ENCODE data around the gene SCNN1A.

SCNN1A gene

DNA sequence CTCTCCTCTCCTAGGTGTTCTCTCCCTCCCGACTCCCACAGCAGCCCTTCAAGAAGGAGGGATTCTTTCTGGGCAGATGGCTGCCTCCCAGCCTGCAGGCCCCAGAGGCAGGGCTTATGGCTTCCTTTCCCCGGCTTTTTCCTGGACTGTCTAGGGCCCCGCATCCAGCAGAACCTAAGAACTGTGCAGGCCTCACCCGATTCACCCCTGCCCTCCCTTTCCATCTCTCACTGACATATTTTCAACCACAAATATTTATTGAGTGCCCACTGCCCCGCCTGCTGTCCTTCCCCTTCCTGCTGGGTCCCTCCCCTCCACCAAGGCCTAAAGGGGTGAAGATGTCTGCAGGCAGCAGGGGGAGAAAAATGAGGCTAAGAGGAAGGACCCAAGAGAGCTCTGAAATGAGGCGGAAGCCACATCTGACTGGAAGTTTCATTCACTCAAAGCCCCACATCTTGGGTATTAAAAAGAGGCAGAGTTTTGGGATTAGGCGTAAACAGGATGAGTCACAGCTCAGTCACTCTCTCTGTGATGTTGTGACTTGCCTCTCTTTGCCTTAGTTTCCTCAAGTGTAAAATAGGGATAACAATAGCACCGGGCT, 2.9 kb downstream of the SCNN1A start:
- H3K27me3 ChIP-seq (ENCODE audit: insufficient read depth, low read length): no peaks in the 10 kb centered on the region
- no peak overlapping the region for H3K9ac ChIP-seq (ENCODE audit: low read length)
- H3K27ac ChIP-seq (ENCODE audit: low read depth, low read length): peak overlapping the region; percentile 74
- peak overlapping the region; percentile 73 for H2BK120ac ChIP-seq (ENCODE audit: insufficient read depth, low read length, poor library complexity)
- no peaks in the 10 kb centered on the region for H3K36me3 ChIP-seq (ENCODE audit: control insufficient read depth in 1 of 2, insufficient read depth in 2 of 2, low read length in 2 of 2)
- peak overlapping the region; percentile 61 for H2BK12ac ChIP-seq (ENCODE audit: low read length)
- H3K4ac ChIP-seq (ENCODE audit: low read depth, low read length): no peak overlapping the region
- no CpG with 5 or more reads among the region's 8 CpGs for WGBS (ENCODE audit: extremely low coverage, insufficient coverage, insufficient read length)
- H3K23ac ChIP-seq (ENCODE audit: low read length): no peak overlapping the region
- H4K12ac ChIP-seq (ENCODE audit: low read depth, low read length): no peak overlapping the region
- no peak overlapping the region for H3K4me3 ChIP-seq (ENCODE audit: low read depth, low read length)
- H3K79me2 ChIP-seq (ENCODE audit: control insufficient read depth, insufficient read depth, low read length, poor library complexity): peaks cover 3% of the 10 kb centered on the region
- peaks cover 28% of the 10 kb centered on the region for H3K79me1 ChIP-seq (ENCODE audit: low read length)
- peak overlapping the region; percentile 10 for H2AFZ ChIP-seq (ENCODE audit: insufficient read depth, low read length, poor library complexity)
- H2BK5ac ChIP-seq (ENCODE audit: low read depth, low read length, poor library complexity): peak overlapping the region; percentile 32
- H3K18ac ChIP-seq (ENCODE audit: low read length): peak overlapping the region; percentile 64
- H3K4me2 ChIP-seq (ENCODE audit: low read length): peak overlapping the region; percentile 42
- peak overlapping the region; percentile 45 for H4K91ac ChIP-seq (ENCODE audit: low read depth, low read length)
- H4K8ac ChIP-seq (ENCODE audit: low read depth, low read length): peak overlapping the region; percentile 44
- peak overlapping the region; percentile 28 for H2AK5ac ChIP-seq (ENCODE audit: low read length)
- H3K14ac ChIP-seq (ENCODE audit: low read length): peak overlapping the region; percentile 47
- H3K4me1 ChIP-seq (ENCODE audit: control insufficient read depth in 1 of 2, insufficient read depth in 2 of 2, low read length in 2 of 2): peaks cover 47 to 57% of the 10 kb centered on the region in 2 experiments
- H3K9me3 ChIP-seq (ENCODE audit: insufficient read depth, low read depth, low read length): peaks cover 1% of the 10 kb centered on the region
- peak; percentile 56 to 72 for DNase-seq

- no CpG with 5 or more reads among the region's 15 CpGs for WGBS (ENCODE audit: extremely low coverage, insufficient coverage, insufficient read length)
- peak overlapping the region; percentile 29 for H3K14ac ChIP-seq (ENCODE audit: low read length)
- H4K12ac ChIP-seq (ENCODE audit: low read depth, low read length): no peak overlapping the region
- peaks cover 3% of the 10 kb centered on the region for H3K79me2 ChIP-seq (ENCODE audit: control insufficient read depth, insufficient read depth, low read length, poor library complexity)
- H3K23ac ChIP-seq (ENCODE audit: low read length): no peak overlapping the region
- H3K18ac ChIP-seq (ENCODE audit: low read length): peak overlapping the region; percentile 42
- H2AK5ac ChIP-seq (ENCODE audit: low read length): peak overlapping the region; percentile 11
- H3K27ac ChIP-seq (ENCODE audit: low read depth, low read length): peak overlapping the region; percentile 9
- peak overlapping the region; percentile 50 for H3K4me2 ChIP-seq (ENCODE audit: low read length)
- peaks cover 43 to 46% of the 10 kb centered on the region in 2 experiments for H3K4me1 ChIP-seq (ENCODE audit: control insufficient read depth in 1 of 2, insufficient read depth in 2 of 2, low read length in 2 of 2)
- no peak overlapping the region for H3K4ac ChIP-seq (ENCODE audit: low read depth, low read length)
- H3K27me3 ChIP-seq (ENCODE audit: insufficient read depth, low read length): no peaks in the 10 kb centered on the region
- peak overlapping the region; percentile 37 for H4K91ac ChIP-seq (ENCODE audit: low read depth, low read length)
- DNase-seq: peak; percentile 72 to 81
- H3K36me3 ChIP-seq (ENCODE audit: control insufficient read depth in 1 of 2, insufficient read depth in 2 of 2, low read length in 2 of 2): no peaks in the 10 kb centered on the region
- no peak overlapping the region for H3K9ac ChIP-seq (ENCODE audit: low read length)
- H3K9me3 ChIP-seq (ENCODE audit: insufficient read depth, low read depth, low read length): peaks cover 1% of the 10 kb centered on the region
- peak overlapping the region; percentile 67 for H2BK12ac ChIP-seq (ENCODE audit: low read length)
- no peak overlapping the region for H3K4me3 ChIP-seq (ENCODE audit: low read depth, low read length)
- peak overlapping the region; percentile 11 for H4K8ac ChIP-seq (ENCODE audit: low read depth, low read length)
- H2BK5ac ChIP-seq (ENCODE audit: low read depth, low read length, poor library complexity): peak overlapping the region; percentile 43
- H2BK120ac ChIP-seq (ENCODE audit: insufficient read depth, low read length, poor library complexity): no peak overlapping the region
- H3K79me1 ChIP-seq (ENCODE audit: low read length): peaks cover 23% of the 10 kb centered on the region
- H2AFZ ChIP-seq (ENCODE audit: insufficient read depth, low read length, poor library complexity): no peak overlapping the region
Measured at GRCh38 chr12:6370994-6371754, 4.2 kb downstream of the SCNN1A start.

DNA sequence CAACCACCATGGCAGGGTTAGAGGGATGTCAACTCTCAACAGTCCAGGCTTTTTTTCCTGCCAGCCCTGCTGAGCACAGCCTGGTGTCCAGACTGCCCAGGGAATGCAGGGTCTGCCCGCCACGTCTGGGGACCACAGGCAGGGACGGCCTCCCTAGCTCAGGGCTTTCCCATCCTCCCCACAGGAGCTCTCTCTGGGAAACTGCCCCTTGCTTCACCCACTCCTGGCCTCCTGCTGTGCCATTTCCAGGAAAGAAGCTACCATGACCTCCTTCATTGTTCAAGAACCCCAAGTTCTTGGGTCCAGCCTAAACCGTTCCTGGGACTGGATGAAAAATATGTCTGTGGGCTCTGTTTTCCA, 4.8 kb downstream of the SCNN1A start:
- Histone ChIP-seq H3K4me1 (ENCODE audit: control insufficient read depth in 1 of 2, insufficient read depth in 2 of 2, low read length in 2 of 2) (peaks cover 37 to 40% of the 10 kb centered on the region in 2 experiments), H3K79me1 (ENCODE audit: low read length) (peaks cover 21% of the 10 kb centered on the region), H3K9me3 (ENCODE audit: insufficient read depth, low read depth, low read length) (peaks cover 1% of the 10 kb centered on the region), H2BK120ac (ENCODE audit: insufficient read depth, low read length, poor library complexity) (no peak overlapping the region), H3K79me2 (ENCODE audit: control insufficient read depth, insufficient read depth, low read length, poor library complexity) (peaks cover 3% of the 10 kb centered on the region), H3K27me3 (ENCODE audit: insufficient read depth, low read length) (no peaks in the 10 kb centered on the region), H2AK5ac (ENCODE audit: low read length) (peak overlapping the region; percentile 11), H3K4me3 (ENCODE audit: low read depth, low read length) (no peak overlapping the region), H3K4me2 (ENCODE audit: low read length) (peak overlapping the region; percentile 50), H3K9ac (ENCODE audit: low read length) (no peak overlapping the region), H3K36me3 (ENCODE audit: control insufficient read depth in 1 of 2, insufficient read depth in 2 of 2, low read length in 2 of 2) (no peaks in the 10 kb centered on the region), H4K12ac (ENCODE audit: low read depth, low read length) (no peak overlapping the region), H3K18ac (ENCODE audit: low read length) (peak overlapping the region; percentile 42), H2BK5ac (ENCODE audit: low read depth, low read length, poor library complexity) (peak overlapping the region; percentile 43), H3K23ac (ENCODE audit: low read length) (no peak overlapping the region), H3K14ac (ENCODE audit: low read length) (peak overlapping the region; percentile 29), H2AFZ (ENCODE audit: insufficient read depth, low read length, poor library complexity) (no peak overlapping the region), H3K27ac (ENCODE audit: low read depth, low read length) (no peak overlapping the region), H2BK12ac (ENCODE audit: low read length) (peak overlapping the region; percentile 72), H4K91ac (ENCODE audit: low read depth, low read length) (peak overlapping the region; percentile 37), H3K4ac (ENCODE audit: low read depth, low read length) (peak overlapping the region; percentile 14), H4K8ac (ENCODE audit: low read depth, low read length) (peak overlapping the region; percentile 11)
- no peak for DNase-seq
- WGBS (ENCODE audit: extremely low coverage, insufficient coverage, insufficient read length): no CpG with 5 or more reads among the region's 4 CpGs

DNA sequence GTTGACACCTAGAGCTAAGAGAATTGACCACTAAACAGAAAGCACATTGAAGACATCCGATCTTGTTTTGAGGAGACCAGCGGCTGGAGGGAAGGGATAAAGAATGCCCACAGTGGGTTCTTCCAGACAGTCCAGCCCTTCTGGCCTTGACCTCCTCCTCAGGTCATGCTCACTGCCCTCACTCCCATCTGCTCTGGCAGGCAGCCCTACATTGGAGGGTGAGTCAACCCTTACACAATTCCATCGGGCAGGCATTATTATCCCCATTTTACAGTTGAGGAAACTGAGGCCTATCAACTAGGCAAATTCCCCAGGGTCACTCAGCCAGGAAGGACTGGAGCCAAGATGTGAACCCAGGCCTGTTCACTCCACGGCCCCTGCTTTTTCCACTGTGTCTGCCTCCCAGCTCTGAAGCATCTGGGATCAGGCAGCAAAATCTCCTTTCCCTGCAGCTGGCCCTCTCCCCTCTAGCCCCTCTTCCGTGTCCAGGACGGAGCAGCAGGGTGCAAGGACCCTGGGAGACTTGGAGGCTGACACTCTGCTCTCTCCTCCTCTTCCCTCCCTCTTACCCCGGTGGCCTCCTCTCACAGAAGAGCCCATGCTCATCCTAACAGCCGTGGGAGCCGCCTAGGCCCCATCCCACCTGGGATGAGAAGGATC, 5.3 kb downstream of the SCNN1A start:
- Histone ChIP-seq H3K79me2 (ENCODE audit: control insufficient read depth, insufficient read depth, low read length, poor library complexity) (peaks cover 3% of the 10 kb centered on the region), H2BK5ac (ENCODE audit: low read depth, low read length, poor library complexity) (no peak overlapping the region), H3K4me2 (ENCODE audit: low read length) (no peak overlapping the region), H3K4me3 (ENCODE audit: low read depth, low read length) (no peak overlapping the region), H3K9me3 (ENCODE audit: insufficient read depth, low read depth, low read length) (peaks cover 1% of the 10 kb centered on the region), H2AK5ac (ENCODE audit: low read length) (peak overlapping the region; percentile 11), H3K14ac (ENCODE audit: low read length) (no peak overlapping the region), H3K36me3 (ENCODE audit: control insufficient read depth in 1 of 2, insufficient read depth in 2 of 2, low read length in 2 of 2) (no peaks in the 10 kb centered on the region), H3K23ac (ENCODE audit: low read length) (no peak overlapping the region), H2AFZ (ENCODE audit: insufficient read depth, low read length, poor library complexity) (no peak overlapping the region), H3K9ac (ENCODE audit: low read length) (no peak overlapping the region), H4K91ac (ENCODE audit: low read depth, low read length) (peak overlapping the region; percentile 37), H3K4me1 (ENCODE audit: control insufficient read depth in 1 of 2, insufficient read depth in 2 of 2, low read length in 2 of 2) (peaks cover 32 to 35% of the 10 kb centered on the region in 2 experiments), H3K79me1 (ENCODE audit: low read length) (peaks cover 20% of the 10 kb centered on the region), H2BK12ac (ENCODE audit: low read length) (no peak overlapping the region), H3K18ac (ENCODE audit: low read length) (peak overlapping the region; percentile 42), H3K27ac (ENCODE audit: low read depth, low read length) (no peak overlapping the region), H4K12ac (ENCODE audit: low read depth, low read length) (no peak overlapping the region), H3K4ac (ENCODE audit: low read depth, low read length) (peak overlapping the region; percentile 14), H2BK120ac (ENCODE audit: insufficient read depth, low read length, poor library complexity) (no peak overlapping the region), H3K27me3 (ENCODE audit: insufficient read depth, low read length) (no peaks in the 10 kb centered on the region), H4K8ac (ENCODE audit: low read depth, low read length) (no peak overlapping the region)
- WGBS (ENCODE audit: extremely low coverage, insufficient coverage, insufficient read length): no CpG with 5 or more reads among the region's 9 CpGs
- DNase-seq: no peak

Measured in trophoblast cell (in vitro differentiated cells and primary cell).